ENCODE data around the gene ADAM21.
"Not testable (repeated sequence)": the region's sequence is repeated elsewhere in the genome, so short reads cannot be mapped to it uniquely, and the experiment has no call there.

ADAM21 gene

DNA sequence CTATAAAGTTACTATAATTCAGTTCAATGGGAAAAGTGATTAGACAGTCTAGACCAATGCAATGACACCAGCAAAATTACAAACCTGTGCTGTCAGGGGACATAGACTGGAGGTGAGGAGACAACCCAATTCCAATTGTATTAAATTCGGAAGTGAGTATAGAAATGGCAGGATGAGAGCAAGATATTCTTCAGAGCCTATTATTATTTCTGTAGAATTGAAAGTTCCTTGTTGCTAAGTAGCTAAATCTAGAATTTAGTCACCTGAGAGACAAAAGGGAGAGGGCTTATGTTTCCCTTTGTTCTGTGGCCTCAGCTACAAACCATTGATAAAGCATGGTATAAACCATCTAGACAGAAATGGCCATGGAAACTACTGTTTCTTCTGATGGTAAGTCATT is at the start of gene ADAM21:
Gene ADAM21, plus strand, starts transcription at position 301 of the 400 bp plus-strand sequence. CDS start 5,326 bp downstream, outside the sequence.
- no peak for DNase-seq

DNA sequence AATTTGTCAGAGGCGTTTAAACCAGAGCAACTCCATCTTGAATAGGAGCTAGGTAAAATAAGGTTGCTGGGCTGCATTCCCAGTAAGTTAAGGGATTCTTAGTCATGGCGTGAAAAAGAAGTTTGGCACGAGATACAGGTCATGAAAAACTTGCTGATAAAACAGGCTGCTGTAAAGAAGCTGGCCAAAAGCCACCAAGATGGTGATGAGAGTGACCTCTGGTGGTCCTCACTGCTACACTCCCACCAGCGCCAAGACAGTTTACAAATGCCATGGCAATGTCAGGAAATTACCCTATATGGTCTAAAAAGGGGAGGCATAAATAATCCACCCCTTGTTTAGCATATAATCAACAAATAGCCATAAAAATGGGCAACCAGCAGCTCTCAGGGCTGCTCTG is 48.6 kb upstream of the ADAM21 start:
- DNase-seq = peak; percentile 91

DNA sequence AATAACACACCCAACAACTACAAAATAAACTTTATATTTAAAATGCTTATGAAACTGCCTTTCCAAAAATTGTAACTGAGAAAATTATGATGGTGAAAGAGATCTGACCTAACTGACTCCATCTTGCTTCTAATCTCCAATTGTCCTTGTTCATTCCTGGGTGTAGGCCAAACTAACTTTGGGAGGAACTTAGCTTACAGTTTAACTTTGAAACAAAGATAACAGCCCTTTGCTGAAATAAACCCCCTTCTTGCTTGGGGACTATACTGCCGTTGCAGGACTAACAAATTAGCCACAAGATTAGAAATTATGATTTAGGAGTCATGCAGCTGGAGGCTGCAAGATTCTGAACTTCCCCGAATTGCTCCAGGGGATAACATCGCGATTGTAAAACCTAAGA is 45.8 kb upstream of the ADAM21 start:
- peak; percentile 92 for DNase-seq

DNA sequence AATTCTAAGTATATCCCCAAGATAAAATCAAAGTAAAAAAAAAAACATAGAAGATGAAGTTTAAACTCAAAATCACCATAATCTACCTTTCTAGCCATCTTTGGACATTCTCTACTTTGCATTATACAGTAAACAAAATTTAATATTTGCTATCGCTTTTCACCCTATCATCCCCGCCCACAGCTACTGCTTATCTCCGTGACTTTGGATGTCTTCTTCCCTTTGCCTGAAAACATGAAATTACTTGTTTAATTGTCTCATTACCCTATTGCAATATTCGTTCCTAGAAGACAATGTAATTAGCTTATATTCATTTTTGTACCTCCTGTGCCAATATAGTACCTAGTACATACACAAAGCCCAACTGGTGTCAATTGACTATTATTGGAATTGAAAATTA is 44.4 kb upstream of the ADAM21 start:
- DNase-seq = peak; percentile 69

DNA sequence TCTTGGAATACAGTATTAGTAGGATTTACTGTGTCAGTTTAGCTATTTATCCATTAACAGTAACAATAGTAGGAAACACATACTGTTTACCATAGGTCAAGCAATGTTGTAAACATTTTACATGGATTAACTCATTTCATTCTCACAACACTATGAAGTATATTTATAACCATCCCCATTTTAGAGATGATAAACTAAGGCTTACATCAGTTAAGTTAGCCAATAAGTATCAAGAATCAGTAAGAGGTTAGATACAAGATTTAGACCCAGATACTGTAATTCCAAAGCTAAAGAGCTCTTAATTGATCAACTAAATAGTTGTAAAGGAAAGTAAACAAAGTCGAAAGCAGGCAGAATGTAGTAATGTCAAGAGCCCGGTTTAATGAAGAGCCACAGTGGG is 36.2 kb upstream of the ADAM21 start:
- DNase-seq = no peak

DNA sequence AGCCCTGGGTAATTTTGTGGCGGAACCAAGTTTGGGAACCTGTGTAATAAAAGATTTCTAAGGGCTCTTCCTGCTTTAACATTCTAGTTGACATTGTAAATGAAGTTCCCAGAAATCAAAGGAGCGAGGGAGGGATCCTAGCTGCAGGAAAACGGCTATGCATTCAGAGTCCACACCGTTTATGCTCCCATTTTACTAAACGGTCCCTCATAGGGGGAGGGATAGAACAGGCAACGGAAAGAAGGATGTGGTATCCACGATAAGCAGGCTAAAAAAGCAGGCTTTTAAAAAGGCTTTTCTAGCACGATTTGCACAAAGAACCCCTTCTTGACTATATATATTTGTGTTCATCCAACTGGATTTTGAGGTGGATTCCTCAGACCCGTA is 35.6 kb upstream of the ADAM21 start:
- DNase-seq = no peak

DNA sequence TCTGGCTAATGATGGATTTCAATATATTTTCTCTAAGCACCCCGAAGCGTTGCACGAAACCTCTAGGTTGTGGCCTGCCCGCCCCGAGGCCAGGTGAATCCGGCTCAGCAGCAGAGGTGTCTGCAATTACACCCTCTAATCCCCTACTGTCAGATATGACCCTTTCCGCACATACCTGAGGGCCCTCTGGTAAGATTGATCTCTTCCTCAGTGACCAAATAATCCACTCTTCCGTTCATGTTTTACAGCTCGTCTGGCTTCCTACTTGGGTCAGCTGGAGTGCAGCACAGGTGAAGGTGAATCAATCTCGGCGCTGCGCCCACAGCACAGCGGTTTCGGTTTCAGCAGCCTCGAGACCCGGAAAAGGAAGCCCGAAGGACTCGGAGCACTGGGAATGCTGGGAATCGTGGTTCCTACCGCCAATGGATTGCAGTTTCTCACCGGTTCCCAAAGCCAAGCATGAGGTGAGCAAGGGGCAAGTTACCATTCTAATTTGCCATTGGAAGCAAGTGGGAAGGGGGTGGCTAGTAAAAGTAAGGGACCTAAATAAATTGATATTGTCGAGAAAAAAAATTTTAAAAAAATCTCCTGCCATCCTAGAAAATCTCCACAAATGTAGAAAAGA is 35.1 kb upstream of the ADAM21 start, which contains the start of gene SYNJ2BP:
Gene SYNJ2BP, minus strand, starts transcription at position 366 of the 625 bp plus-strand sequence. Its CDS starts 127 bp downstream, at position 239.
- peak; percentile 42 for DNase-seq

DNA sequence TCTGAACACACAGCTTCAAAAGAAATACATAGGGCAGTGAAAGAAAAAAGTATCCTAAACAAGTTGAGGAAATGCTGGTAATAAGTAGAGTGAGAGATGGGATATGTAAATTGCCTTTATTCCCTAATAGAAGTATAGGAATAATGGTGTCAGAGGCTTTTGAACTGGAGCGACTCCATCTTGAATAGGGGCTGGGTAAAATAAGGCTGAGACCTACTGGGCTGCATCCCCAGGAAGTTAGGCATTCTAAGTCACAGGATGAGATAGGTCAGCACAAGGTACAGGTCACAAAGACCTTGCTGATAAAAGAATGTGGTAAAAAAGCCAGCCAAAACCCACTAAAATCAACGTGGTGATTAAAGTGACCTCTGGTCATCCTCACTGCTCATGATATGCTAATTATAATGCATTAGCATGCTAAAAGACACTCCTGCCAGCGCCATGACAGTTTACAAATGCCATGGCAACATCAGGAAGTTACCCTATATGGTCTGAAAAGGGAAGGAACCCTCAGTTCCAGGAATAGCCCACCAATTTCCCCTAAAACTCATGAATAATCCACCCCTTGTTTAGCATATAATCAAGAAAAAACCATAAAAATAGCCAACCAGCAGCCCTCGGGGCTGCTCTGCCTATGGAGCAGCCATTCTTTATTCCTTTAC is 32.6 kb upstream of the ADAM21 start:
- DNase-seq = not testable (repeated sequence)

DNA sequence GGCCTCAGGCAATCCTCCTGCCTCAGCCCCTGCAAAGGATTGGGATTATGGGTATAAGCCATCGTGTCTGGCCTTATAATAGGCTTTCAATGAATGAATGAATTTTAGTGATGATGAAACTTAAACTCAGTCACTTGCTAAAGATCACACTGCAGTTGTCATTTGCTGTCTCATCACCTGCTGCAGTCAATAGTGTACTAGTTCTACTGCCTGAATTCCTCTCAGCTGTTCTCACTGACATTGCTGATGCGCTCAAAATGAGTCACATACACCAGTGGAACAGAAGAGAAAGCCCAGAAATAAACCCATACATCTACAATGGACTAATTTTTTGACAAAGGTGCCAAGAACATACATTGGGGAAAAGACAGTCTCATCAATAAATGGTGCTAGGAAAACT is 29.4 kb upstream of the ADAM21 start:
- DNase-seq = no peak

DNA sequence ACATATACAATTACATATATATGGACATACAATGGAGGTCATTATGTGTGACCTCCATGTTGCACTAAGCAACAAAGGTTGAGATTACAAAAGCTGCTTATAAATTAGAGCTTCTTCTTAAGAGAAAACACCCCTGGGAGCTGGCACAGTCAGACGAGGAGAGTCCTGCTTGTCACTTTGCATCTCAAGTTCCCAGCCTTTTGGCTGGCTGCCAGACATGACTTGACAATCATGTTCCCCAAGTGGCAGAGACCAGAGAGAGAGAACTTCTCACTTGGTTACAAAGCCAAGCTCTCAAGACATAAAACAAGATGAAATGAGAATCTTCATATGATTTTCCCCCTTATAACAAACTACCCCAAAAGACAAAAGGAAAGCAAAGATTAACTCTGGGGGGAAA is 26.6 kb upstream of the ADAM21 start:
- peak; percentile 93 for DNase-seq

DNA sequence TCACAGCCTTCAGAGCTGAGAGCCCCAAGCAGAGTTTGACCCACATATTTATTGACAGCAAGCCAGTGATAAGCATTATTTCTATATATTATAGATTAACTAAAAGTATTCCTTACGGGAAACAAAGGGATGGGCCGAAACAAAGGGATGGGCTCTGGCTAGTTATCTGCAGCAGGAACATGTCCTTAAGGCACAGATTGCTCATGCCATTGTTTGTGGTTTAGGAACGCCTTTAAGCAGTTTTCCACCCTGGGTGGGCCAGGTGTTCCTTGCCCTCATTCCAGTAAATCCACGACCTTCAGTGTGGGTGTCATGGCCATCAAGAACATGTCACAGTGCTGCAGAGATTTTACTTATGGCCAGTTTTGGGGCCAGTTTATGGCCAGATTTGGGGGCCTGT is 25.4 kb upstream of the ADAM21 start:
- not testable (repeated sequence) for DNase-seq

DNA sequence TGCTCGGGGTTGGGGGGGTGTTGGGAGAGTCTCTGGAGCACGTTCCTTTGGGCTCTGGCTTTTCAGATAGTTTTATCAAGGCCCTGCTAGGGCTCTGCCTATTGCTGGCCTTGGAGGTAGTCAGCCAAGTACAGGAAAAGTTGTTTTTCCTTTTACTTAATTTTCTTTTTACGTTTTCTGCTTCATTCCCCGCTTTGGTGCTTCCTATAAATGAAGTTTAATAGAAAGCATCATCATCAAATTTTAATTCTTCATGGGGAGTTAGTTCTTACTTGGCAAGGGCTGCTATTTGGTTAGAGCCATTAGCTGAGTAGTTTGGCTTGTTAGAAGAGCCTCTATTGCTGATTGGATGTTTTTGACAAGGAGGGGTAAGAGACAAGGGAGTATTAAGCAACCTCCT is 15.1 kb upstream of the ADAM21 start:
- DNase-seq = no peak

DNA sequence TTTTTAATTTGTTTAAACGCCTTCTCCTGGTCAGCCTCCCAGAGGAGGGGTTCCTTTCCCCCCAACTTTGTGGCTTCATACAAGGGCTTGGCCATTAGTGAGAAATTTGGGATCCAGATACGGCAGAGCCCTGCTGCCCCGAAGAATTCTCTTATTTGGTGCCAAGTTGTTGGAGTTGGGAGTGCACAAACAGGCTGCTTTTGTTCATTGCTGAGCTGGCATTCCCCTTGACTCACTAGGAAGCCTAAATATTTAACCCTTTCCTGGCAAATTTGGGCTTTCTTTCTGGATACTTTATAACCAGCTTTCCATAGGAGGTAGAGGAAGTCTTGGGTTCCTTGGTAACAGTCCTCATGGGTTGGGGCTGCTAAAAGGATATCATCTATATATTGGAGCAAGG is 10.3 kb upstream of the ADAM21 start:
- DNase-seq = no peak

DNA sequence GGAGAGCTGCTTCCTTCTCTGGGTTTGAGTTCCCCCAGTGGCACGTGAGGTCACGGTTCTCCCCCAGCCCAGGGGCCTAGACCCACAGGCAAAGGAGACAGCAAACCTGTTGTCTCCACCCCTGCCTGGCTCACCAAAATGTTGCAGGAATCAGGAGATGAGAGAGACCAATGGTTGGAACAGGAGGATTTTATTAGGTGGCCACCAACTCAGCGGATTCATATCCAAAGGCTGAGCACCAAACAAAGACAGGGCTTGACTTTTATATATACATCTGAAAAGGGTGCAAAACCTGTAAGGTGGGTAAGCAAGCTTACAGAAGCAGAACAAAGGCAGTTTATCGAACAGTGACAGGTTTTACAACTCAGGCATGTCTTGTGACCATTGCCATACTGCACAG is 9.2 kb upstream of the ADAM21 start:
- no peak for DNase-seq

DNA sequence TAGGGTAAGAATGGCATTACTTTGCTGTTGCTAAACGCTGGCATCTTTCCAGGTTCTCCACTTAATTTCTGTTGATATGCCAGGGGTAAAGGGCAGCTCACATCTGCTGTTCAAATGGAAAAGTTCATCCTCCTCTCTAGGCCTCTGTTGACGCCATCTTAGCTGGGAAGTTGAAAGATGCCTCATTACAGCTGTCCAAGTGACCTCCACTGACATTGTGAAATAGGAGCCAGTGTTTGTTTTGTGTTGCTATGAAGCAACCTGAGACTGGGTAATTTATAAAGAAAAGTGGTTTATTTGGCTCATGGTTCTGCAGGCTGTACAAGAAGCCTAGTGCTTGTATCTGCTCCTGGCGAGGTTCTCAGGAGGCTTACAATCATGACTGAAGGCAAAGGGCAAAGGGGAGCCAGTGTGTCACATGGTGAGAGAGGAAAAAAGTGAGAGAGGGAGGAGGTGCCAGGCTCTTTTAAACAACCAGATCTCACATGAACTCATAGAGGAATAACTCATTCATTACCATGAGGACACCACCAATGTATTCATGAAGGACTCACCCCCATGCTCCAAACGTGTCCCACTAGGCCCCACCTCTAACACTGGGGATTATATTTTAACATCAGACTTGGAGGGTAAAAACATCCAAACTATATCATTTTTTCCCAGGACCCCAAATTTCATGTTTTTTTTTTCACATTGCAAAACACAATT is 3.2 kb upstream of the ADAM21 start:
- no peak for DNase-seq

DNA sequence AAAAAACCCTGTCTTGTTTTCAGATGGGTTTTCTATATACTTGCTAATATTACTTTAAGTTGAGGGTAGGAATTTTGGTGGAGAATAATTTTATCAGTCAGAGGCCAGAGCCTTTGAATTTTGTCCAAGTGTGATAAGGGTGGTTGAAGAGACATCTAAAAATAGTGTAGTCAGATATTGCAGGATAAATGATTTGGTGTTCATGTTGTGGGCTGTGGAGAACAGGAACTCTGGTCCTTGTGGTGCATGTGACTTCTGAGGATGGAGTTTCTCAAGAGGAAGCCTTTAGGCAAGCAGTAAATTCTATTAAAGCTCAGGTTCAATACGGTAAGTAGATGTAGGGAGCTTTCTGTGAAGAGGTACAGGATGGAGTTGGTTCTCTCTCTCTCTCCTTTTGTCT is 2.8 kb downstream of the ADAM21 start:
- DNase-seq = peak; percentile 71

DNA sequence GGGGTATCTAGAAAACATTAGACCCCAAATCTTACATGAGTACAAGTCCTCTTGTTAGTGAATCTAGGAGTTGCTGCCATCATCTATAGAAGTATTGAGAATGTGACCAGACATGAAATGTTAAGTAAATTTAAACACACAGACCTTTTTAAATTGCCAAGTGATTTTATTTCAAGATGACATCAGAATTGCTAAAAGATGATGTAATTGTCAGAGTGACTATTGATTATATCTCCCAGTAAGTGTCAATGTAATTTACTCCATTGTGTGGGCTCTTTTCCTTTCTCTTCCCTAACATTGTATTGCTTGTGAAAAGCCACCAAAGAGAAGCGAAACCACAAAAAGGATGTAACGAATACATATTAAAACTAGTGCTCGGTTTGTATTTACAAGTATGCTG is 16.8 kb downstream of the ADAM21 start:
- DNase-seq = no peak

DNA sequence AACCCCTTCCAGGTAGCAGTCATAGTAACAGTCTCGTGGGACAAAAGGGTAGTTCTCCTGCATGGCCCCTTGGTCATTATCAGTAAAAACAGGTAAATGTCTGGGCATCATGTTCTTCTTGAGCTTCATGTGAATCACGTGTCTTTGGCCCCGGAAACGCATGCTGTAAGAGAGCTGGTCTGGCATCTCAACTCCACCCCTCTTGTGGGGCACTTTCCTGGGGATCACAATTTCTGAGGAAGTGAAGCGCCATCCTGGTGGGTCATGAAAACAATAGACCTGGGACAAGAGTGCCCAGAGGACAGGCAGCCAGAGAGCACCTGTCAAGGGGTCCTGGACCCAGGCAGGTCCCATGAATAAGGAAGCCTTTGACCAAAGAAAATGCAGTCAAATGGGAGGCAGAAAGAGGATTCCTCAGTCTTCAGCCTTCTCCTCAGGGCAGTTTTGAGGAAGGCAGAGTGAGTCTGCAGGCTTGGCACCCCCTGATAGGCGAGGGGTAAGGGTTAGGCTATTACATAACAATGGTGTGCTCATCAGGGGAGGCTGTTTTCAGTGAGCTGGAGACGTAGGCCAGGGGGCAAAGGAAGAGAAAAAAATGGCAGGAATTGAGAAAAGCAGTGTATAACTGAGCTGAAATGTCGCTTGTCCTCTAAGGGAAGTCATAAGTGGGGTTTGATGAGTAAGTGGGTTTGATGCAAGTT is 19.0 kb downstream of the ADAM21 start:
- DNase-seq = not testable (repeated sequence)

DNA sequence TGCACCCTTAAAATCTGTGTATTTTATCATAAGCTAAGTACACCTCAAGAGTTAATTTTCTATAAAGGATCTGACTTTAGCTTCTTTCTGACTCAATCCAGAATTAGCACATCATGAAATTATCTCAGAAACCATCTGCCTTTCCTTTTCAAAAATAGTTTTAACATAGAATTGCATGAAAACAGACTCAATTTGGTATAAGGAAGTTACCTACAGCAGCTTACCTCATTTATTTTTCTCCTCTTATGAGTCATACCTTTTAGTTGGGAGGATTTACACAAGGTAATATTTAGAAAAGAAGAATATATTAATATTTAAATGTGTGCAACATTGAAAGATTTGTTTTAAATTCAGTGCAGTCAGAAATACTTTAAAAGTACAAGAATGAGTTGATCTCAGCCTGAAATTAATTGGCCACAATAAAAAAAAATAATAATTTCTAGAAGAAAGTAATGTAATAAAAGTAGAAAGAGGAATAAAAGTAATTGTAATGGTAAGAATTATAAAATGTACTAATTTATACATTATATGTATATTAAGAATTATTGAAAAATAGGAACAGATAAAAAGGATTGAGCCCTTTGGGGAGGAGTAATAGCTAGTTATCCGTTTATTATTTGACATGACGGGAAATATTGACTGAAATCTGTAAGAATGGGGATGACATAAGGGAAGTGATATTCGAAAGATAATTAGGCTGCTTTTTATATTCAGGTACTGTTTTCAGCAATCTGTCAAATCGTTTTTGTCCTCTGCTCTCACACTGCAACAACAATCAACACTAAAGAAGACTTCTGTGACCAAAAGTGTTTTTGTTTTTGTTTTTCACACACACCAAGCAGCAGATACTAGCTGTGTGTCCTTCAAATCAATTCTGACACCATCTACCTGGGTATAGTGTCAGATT is 20.5 kb downstream of the ADAM21 start:
- no peak for DNase-seq

DNA sequence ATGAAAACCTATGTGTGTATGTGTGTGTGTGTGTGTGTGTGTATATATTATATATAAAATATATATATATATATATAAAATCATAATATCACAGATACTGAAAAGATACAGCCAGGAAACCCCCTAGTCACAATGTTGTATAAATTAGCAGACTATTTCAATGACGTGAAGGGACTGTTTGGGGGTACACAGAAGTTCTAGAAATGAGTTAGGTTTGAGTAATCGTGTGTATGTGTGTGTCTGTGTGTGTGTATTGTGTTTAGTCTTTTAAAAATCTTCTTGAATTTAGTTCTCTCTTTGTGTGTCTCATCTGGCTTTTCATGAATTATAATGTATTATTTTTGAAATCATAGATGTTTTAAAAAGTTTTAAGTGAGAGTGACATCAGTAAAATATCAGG is 21.9 kb downstream of the ADAM21 start:
- DNase-seq = no peak

DNA sequence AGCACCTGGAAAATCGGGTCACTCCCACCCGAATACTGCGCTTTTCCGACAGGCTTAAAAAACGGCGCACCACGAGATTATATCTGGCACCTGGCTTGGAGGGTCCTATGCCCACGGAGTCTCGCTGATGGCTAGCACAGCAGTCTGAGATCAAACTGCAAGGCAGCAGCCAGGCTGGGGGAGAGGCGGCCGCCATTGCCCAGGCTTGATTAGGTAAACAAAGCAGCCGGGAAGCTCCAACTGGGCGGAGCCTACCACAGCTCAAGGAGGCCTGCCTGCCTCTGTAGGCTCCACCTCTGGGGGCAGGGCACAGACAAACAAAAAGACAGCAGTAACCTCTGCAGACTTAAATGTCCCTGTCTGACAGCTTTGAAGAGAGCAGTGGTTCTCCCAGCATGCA is 23.5 kb downstream of the ADAM21 start:
- not testable (repeated sequence) for DNase-seq

DNA sequence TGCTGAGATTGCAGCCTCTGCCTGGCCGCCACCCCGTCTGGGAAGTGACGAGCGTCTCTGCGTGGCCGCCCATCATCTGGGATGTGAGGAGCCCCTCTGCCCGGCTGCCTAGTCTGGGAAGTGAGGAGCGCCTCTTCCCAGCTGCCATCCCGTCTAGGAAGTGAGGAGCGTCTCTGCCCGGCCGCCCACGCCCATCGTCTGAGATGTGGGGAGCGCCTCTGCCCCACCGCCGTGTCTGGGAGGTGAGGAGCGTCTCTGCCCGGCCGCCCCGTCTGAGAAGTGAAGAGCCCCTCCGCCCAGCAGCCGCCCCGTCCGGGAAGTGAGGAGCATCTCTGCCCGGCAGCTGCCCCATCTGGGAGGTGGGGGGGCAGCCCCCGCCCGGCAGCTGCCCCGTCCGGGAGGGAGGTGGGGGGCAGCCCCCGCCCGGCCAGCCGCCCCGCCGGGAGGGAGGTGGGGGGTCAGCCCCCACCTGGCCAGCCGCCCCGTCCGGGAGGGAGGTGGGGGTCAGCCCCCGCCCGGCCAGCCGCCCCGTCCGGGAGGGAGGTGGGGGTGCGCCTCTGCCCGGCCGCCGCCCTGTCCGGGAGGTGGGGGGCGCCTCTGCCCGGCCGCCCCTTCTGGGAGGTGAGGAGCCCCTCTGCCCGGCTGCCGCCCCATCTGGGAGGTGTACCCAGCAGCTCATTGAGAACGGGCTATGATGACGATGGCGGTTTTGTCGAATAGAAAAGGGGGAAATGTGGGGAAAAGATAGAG is 25.6 kb downstream of the ADAM21 start:
- not testable (repeated sequence) for DNase-seq

Measured in hematopoietic multipotent progenitor cell treated with erythropoietin and hydrocortisone succinate and interleukin-3 and kit ligand, for 8 days (in vitro differentiated cells).